ENCODE measurements around the gene SPAG6.
"Not testable (repeated sequence)": the region's sequence is repeated elsewhere in the genome, so short reads cannot be mapped to it uniquely, and the experiment has no call there.

The SPAG6 gene

DNA sequence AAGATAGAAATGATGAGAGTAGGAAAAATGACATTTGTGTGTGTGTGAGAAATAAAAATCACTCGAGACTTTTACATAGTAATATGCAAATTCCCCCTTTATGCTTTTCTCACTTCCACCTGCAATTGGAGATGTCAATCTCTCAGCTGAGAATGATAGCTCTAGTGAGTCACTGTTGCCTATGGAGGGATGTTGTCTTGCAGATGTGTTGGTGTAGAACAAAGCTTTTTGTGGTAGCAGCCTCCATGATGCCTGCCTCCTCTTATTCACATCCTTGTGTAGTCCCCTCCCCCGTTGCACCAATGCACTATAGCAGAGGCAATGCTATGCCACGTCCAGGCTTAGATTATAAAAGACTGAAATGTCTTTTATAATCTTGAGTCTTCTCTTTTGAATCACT lies 33.8 kb downstream of the SPAG6 start:
- no peak for DNase-seq

- DNase-seq = no peak
Measured at GRCh38 chr10:22381262-22381661, 36.0 kb downstream of the SPAG6 start.

DNA sequence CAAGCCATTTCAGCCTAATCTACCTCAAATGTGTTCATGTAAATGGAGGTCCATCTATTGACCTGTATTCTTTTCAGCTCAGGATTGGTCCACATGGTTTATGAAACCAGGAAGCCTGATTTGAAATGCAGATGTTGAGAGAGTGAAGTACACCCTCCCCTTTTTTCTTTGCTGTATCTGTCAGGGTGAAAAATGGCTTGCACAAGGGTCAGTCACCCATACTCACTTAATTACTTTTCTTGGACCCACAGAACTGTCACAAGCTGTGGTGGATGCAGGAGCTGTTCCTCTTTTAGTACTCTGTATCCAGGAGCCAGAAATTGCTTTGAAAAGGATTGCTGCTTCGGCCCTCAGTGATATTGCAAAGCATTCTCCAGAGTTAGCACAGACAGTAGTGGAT lies 41.2 kb downstream of the SPAG6 start:
- DNase-seq = no peak

- DNase-seq = no peak
Measured at GRCh38 chr10:22389856-22390589, 44.7 kb downstream of the SPAG6 start.

DNA sequence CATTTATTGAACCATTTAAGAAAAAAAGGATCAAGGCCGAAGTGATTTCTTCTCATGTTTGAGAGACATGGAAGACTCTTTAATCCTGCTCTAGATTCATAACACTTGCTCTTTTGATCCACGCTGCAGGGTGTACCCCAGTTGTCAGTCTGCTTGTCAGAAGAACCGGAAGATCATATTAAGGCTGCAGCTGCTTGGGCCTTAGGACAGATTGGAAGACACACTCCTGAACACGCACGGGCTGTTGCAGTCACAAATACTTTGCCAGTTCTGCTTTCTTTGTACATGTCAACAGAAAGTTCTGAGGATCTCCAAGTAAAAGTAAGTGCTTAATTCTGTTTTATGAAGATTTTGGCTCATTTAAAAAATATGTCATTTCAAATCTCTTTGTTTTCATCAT lies 46.3 kb downstream of the SPAG6 start:
- no peak for DNase-seq

- DNase-seq = not testable (repeated sequence)
Measured at GRCh38 chr10:22396195-22396594, 50.9 kb downstream of the SPAG6 start.

DNA sequence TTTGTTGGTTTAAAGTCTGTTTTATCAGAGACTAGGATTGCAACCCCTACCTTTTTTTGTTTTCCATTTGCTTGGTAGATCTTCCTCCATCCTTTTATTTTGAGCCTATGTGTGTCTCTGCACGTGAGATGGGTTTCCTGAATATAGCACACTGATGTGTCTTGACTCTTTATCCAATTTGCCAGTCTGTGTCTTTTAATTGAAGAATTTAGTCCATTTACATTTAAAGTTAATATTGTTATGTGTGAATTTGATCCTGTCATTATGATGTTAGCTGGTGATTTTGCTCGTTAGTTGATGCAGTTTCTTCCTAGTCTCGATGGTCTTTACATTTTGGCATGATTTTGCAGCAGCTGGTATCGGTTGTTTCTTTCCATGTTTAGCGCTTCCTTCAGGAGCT lies 61.6 kb downstream of the SPAG6 start:
- DNase-seq = not testable (repeated sequence)

DNA sequence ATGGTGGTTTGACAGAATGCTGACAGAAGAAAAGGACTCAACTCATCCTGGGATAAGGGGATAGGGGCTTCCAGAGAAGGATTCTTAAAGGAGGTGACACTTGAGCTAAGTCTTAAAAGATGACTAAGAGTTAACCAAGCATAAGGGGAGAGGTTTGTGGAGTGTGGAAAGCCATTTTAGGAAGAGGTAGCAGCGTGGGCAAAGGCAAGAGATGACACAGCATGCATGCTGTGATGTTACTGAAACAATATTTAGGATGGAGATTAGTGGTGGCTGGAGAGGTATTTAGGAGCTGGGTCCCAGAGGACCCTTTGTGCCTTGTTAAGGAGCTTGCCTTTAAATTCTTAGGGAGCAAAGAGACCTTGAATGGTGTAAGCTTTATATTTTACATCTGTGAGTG lies 65.1 kb downstream of the SPAG6 start:
- DNase-seq = no peak

DNA sequence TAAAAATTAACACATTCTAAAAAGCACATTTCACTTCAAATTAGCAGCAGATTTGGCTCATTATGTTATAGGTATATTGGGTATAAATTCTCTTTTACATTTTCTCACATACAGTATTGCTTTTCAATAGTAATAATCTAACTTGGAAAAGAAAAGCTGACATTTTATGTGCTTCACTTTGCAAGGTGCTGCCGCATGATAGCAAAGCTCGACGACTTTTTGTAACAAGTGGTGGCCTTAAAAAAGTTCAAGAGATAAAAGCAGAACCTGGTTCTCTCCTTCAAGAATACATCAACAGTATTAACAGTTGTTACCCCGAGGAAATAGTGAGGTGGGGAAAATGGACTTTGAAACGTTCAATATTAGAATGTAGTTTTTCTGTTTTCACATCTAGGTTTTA lies 65.5 kb downstream of the SPAG6 start:
- DNase-seq = no peak

GRCh38 chr10:22414146-22414545 lies 68.8 kb downstream of the SPAG6 start:
- no peak for DNase-seq

- DNase-seq = no peak
Measured at GRCh38 chr10:22415072-22415471, 69.8 kb downstream of the SPAG6 start.

DNA sequence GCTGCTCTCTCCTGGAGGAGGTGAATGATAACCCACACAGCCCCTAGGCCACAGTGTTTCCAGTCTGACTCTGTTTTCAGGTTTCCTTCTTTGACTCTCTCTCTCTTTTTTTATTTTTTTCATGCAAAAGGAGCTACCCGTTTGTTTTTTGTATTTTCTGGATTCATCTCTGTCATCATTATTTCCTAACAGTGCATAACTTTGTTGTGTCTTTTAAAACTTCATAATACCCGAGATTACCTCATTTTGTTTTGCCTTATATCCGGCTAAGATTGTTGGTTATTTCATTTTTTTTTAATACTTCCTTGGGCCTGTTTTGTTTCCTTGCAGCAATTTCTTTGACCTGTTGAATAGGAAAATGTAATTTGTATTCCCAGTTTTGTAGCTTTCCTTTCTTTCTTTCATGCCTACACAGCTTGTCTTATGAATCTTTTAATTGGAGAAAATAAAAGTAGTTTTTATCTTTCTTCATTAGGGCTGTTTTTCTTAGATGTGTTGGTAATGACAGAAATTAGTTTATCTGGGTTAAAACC lies 72.5 kb downstream of the SPAG6 start:
- no peak for DNase-seq

DNA sequence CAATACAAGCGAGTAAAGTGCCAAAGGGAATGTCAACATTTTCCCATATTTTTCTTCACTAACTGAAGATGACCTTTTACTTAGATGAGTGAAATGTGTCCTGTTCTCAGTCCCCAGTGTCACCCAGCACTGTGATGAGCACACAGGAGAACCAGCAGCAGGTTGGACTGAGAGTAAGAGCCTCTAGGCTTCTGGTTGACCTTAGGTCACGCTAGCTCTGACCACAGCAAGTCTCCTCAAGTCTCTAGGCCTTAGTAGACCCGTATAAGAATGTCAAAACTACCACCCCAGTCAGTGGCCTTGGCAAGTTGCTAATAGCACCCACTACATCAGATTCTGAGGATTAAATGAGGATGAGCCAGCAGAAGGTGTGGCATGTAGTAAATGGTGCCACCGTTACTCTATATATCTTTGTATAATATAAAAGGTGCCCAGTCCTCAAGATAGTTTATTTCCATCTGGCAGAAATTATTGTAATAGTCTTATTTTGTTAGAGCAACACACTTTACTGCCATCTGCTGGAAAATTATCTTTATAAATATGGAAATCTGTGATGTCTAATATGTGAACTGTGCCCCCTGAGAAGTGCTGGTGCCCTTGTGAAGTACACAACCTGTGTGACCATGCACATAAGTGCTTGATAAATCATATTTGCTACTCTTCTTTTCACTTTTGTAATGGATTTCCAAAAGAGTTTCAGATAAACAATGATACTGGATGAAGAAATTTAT lies 75.7 kb downstream of the SPAG6 start:
- no peak for DNase-seq

- no peak for DNase-seq
Measured at GRCh38 chr10:22426653-22427052, 81.4 kb downstream of the SPAG6 start.

DNA sequence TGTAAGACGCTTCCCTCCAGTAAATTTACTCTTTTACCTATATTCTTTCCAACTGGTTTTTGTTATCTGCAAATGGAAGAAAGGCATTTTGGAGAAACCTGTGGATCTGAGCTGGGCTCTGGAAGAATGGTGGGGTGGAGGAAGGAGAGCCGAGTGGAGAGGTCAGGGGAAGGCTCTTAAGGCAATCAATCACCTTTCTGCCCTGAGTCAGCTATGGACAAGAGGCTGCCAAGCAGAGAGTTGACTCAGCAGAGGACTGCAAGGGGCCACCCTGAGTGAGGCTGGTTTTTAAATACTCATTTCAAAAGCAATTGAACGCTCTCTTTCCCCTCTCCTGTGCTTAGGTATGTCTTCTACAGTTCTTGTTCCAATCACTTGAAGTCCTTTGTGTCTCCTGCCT lies 81.8 kb downstream of the SPAG6 start:
- peak; percentile 65 for DNase-seq

DNA sequence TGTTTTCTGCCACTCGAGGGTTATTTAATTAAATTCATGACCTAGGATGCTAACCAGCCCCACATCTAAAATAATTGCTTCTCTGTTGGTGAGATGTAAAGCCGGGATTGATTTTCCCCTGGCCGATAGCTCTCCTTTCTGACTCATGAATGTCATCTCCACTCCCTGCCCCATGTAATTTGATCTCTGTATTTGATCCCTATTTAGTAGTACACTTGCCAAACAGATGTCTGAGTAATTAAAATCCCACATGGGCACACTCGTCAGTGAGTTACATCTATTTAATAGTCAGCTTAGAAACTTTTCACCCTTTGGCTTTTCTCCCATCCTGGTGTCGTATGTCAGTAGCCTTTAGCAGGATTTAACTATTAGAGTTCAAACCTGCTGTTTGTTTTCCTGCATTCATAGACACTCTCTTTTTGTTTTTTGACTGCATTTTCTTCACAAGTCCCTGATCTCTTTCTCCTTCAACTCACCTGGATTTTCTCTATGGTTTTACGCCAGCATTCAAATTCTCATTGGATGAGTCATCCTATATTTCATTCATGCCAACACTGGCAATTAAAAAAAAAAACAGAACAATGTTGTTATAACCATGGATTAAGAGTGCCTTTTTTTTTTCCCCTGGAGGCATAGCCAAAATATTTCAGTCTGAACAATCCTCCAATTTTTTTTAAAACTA lies 82.7 kb downstream of the SPAG6 start:
- peak; percentile 92 for DNase-seq

DNA sequence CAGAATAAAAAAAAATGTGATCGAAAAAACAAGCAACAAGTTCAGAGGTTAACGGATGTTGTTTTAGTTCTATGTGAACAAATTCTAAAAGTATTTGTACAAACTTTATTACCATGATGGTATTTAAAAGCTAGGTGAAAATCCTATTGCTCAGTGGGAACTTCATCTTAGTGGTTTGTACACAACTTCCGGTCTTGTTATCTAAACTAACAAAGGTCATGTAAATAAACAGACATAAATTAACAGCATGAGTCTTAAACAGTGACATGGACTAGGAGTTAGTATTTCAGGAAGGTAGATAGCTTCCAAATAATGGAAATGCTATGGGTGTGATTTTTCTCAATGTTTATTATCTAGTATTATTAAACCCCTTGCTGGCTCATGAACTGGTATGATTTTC lies 83.8 kb downstream of the SPAG6 start:
- DNase-seq = no peak

GRCh38 chr10:22429981-22430421 lies 84.7 kb downstream of the SPAG6 start:
- no peak for DNase-seq

- peak; percentile 93 for DNase-seq
Measured at GRCh38 chr10:22433875-22434274, 88.6 kb downstream of the SPAG6 start.

DNA sequence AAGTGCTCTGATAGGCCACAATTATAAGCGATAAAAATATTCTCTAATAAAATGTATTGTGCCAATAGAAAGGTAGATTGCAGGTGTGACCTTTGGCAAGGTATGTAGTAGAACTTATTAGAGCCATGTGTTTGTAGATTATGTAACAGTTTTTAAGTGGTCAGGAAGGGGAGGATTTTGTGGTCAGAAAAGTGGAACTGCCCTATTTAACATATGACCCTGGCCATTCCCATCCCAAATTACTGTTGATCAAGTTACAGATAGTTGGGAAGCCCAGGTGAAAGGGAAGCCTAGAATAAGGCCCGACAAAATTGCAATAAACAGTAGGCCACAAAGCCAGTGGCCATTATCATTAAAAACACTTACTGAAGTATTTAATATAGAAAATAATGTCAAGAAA lies 89.2 kb downstream of the SPAG6 start:
- DNase-seq = no peak

GRCh38 chr10:22435650-22436049 lies 90.4 kb downstream of the SPAG6 start:
- DNase-seq = no peak

GRCh38 chr10:22436526-22436892 lies 91.2 kb downstream of the SPAG6 start:
- no peak for DNase-seq

- DNase-seq = peak; percentile 95
Measured at GRCh38 chr10:22436893-22437619, 91.8 kb downstream of the SPAG6 start.

Measured in fibroblast of skin of right biceps (primary cell).